Neural progenitor cell (in vitro differentiated cells): ENCODE measurements around the gene SIAE.

Experiments used
- CTCF ChIP-seq: fragments of 200-600 bp; sonication (generic); IDR thresholded peaks from 2 replicates; pipeline ENCODE4 v1.5.1; 2017; ENCODE audit warnings: antibody characterized with exemption, mild to moderate bottlenecking
- EZH2 ChIP-seq: fragments of 200-600 bp; sonication (generic); IDR thresholded peaks from 2 replicates; pipeline ENCODE4 v1.6.1; 2017; ENCODE audit warnings: antibody characterized with exemption, mild to moderate bottlenecking, moderate library complexity
- EZH2phosphoT487 ChIP-seq: fragments of 200-600 bp; sonication (generic); IDR thresholded peaks from 2 replicates; pipeline ENCODE4 v1.6.1; 2017; ENCODE audit warnings: antibody characterized with exemption

- TF ChIP-seq CTCF = no peak
- no peak for TF ChIP-seq EZH2
- TF ChIP-seq EZH2phosphoT487 = no peak
Measured at GRCh38 chr11:124648610-124649009, 24.9 kb downstream of the SIAE start.
